IPS-20b (cell line): ENCODE measurements around the gene LNPEP.

ENCODE experiments used
- H3K27ac ChIP-seq: one replicate; pipeline ENCODE4 v1.5.1; 2013; ENCODE audit warnings: low read length
- H3K27me3 ChIP-seq: 2 replicates; pipeline ENCODE4 v1.6.1; 2013; ENCODE audit warnings: mild to moderate bottlenecking, low read length, inconsistent platforms; ENCODE audit not compliant: insufficient read depth
- H3K36me3 ChIP-seq: 2 replicates; pipeline ENCODE4 v1.6.1; 2013; ENCODE audit warnings: low read depth, mild to moderate bottlenecking, inconsistent platforms, low read length, moderate library complexity; ENCODE audit not compliant: insufficient read depth
- H3K4me1 ChIP-seq: 2 replicates; pipeline ENCODE4 v1.6.1; 2013; ENCODE audit warnings: mild to moderate bottlenecking, control low read depth, inconsistent platforms, low read length, moderate library complexity; ENCODE audit not compliant: insufficient read depth
- H3K4me3 ChIP-seq: 2 replicates; pipeline ENCODE4 v1.5.1; 2013; ENCODE audit warnings: mild to moderate bottlenecking, low read length, inconsistent platforms
- H3K9ac ChIP-seq: 2 replicates; pipeline ENCODE4 v1.6.1; 2013; ENCODE audit warnings: low read depth, mild to moderate bottlenecking, inconsistent platforms, low read length, moderate library complexity
- H3K9me3 ChIP-seq: 2 replicates; pipeline ENCODE4 v1.6.1; 2013; ENCODE audit warnings: mild to moderate bottlenecking, low read depth, low read length, inconsistent platforms; ENCODE audit not compliant: insufficient read depth

The LNPEP gene

DNA sequence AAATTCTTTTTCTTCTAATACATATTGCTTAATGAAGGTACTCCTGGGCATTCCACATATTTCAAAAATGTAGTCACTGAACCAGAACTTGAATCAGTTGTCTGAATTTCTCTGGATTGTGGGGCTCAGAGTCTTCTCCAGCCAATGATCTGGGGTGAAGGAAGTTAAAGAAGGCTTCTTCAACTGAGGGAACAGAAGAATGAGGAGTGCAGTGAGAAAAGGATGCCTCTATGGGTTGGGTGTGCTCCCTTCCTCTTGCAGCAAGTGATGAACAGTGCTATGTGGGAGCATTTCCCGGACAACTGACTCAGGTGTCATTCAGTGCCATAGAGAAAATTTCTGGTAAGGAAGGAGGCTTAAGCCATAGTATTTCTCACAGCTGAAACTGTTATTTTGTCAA lies 7.9 kb downstream of the LNPEP start:
- Histone ChIP-seq H3K4me1 (no peaks in the 10 kb centered on the region), H3K36me3 (no peaks in the 10 kb centered on the region), H3K27me3 (no peaks in the 10 kb centered on the region), H3K9ac (no peak overlapping the region), H3K9me3 (no peaks in the 10 kb centered on the region), H3K27ac (no peak overlapping the region), H3K4me3 (no peak overlapping the region)

GRCh38 chr5:96945144-96945897 lies 9.4 kb downstream of the LNPEP start:
- Histone ChIP-seq H3K36me3 (peaks cover 5% of the 10 kb centered on the region; the same call in 1 of the 2 replicates), H3K9ac (no peak overlapping the region), H3K9me3 (peaks cover 12% of the 10 kb centered on the region; the same call in 1 of the 2 replicates), H3K4me3 (no peak overlapping the region), H3K27me3 (no peaks in the 10 kb centered on the region), H3K27ac (no peak overlapping the region), H3K4me1 (no peaks in the 10 kb centered on the region)

DNA sequence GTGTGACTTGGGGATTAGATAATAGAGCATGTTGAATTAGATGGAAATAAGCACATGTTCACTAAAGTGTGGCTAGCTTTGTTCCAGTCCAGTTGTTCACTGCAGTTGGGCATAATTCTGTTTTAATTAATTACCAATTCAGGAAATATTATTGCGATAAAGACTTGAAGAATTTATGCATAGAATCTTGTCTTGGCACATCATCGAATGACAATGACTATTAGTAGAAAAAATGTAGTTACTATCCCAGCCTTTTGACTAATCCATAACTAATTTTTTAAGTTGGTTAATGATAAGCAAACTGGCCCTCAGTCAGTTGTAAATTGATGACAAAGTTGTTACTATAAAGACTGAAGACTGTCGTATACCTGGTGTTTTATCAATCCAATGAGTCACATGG lies 10.5 kb downstream of the LNPEP start:
- Histone ChIP-seq H3K9ac (no peak overlapping the region), H3K27ac (no peak overlapping the region), H3K36me3 (peaks cover 5% of the 10 kb centered on the region; the same call in 1 of the 2 replicates), H3K4me1 (no peaks in the 10 kb centered on the region), H3K27me3 (no peaks in the 10 kb centered on the region), H3K4me3 (no peak overlapping the region), H3K9me3 (peaks cover 12% of the 10 kb centered on the region; the same call in 1 of the 2 replicates)

GRCh38 chr5:96952118-96952750 lies 16.4 kb downstream of the LNPEP start:
- peaks cover 12% of the 10 kb centered on the region; the same call in 1 of the 2 replicates for H3K9me3 ChIP-seq
- H3K4me3 ChIP-seq = no peak overlapping the region
- peaks cover 5% of the 10 kb centered on the region; the same call in 1 of the 2 replicates for H3K36me3 ChIP-seq
- no peaks in the 10 kb centered on the region for H3K4me1 ChIP-seq
- H3K9ac ChIP-seq = no peak overlapping the region
- H3K27ac ChIP-seq = no peak overlapping the region
- no peaks in the 10 kb centered on the region for H3K27me3 ChIP-seq

DNA sequence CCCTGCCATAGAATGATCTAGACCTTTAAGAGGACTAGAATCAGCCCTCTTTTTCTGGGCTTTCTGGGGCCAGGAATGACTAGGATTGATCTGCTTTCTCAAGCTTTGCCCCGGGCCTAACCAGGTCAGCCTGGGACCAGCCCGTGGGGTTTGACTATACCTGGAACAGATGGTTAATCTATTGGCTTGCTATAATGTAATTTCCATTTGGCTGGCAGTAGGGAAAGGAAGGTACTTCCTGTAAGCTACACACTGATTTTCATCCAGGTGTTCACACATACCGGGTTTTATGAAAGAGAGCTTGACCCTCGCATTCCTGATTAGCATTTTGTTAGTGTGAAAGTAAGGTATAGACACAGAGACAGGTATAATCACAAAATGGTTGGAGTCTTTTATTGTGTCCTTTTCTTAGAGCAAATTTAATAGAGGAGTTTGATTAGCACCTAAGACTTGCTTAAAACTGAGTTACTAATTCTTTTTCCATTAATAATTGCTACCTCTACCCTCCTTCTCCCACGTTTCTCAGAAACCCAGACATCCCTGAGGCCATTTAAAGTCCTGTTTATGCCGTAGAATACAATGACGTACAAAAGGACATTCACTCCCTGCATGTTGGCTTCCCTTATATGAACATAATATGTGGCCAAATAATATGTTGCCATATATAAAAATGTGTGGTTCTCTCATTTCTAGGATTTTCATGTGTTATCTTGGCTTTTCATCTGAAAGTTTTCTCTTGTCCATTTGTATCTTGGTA lies 17.3 kb downstream of the LNPEP start:
- Histone ChIP-seq H3K4me3 (no peak overlapping the region), H3K9ac (no peak overlapping the region), H3K27ac (no peak overlapping the region), H3K9me3 (peaks cover 12% of the 10 kb centered on the region; the same call in 1 of the 2 replicates), H3K27me3 (no peaks in the 10 kb centered on the region), H3K36me3 (peaks cover 5% of the 10 kb centered on the region; the same call in 1 of the 2 replicates), H3K4me1 (no peaks in the 10 kb centered on the region)

DNA sequence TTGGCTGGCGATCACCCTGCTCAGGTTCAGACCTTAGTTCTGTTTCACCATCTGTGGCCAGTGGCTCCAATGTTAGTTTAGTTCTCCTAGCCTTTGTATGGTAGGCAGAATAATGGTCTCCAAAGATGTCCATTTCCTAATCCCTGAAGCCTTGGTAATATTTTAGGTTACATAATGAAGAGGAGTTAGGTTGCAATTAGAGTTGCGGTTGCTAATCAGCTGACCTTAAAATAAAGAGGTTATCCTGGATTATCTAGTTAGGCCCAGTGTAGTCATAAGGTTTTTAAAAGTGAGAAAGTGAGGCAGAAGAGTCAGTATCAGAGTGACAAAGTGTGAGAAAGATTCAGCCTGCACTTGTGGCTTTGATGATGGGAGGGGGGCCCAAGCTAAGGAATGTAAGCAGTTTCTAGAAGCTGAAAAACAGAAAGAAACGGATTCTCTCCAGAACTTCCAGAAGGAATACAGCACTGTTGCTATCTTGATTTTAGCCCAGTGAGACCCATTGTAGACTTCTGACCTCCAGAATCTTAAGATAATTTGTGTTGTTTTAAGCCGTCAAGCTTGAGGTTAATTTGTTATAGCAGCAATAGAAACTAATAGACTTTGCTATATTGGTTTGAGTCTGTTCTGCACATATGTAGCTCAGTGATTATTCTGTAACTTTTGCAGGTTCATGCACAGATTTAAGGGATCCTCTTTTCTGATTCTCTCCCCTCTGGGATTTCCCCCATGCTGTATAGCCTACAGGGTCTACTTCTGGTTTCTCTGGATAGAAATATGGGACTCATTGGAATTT lies 21.6 kb downstream of the LNPEP start:
- no peak overlapping the region for H3K27ac ChIP-seq
- no peak overlapping the region for H3K4me3 ChIP-seq
- no peaks in the 10 kb centered on the region for H3K36me3 ChIP-seq
- H3K9me3 ChIP-seq = no peaks in the 10 kb centered on the region
- H3K4me1 ChIP-seq = 0 out of 2 replicates have a peak, but pooled peaks cover 2% of the 10 kb centered on the region
- no peaks in the 10 kb centered on the region for H3K27me3 ChIP-seq
- H3K9ac ChIP-seq = no peak overlapping the region; the same call in 1 of the 2 replicates

DNA sequence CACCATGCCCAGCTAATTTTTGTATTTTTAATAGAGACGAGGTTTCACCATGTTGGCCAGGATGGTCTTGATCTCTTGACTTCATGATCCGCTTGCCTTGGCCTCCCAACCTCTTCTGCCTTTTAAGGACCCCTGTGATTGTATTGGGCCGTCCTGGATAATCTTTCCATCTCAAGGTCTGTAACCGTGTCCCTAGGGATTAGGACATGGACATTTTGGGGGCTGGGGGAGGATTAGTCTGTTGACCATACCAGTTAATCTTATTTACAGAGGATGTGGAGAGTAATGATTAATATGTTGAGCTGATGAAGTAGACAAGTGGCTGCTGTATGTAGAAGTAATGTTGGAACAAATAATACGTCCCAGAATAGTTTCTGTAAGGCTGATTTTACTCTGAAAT lies 23.1 kb downstream of the LNPEP start:
- H3K36me3 ChIP-seq = no peaks in the 10 kb centered on the region
- H3K4me1 ChIP-seq = 0 out of 2 replicates have a peak, but pooled peaks cover 2% of the 10 kb centered on the region
- no peak overlapping the region for H3K27ac ChIP-seq
- H3K27me3 ChIP-seq = no peaks in the 10 kb centered on the region
- H3K9me3 ChIP-seq = no peaks in the 10 kb centered on the region
- no peak overlapping the region for H3K4me3 ChIP-seq
- H3K9ac ChIP-seq = no peak overlapping the region

DNA sequence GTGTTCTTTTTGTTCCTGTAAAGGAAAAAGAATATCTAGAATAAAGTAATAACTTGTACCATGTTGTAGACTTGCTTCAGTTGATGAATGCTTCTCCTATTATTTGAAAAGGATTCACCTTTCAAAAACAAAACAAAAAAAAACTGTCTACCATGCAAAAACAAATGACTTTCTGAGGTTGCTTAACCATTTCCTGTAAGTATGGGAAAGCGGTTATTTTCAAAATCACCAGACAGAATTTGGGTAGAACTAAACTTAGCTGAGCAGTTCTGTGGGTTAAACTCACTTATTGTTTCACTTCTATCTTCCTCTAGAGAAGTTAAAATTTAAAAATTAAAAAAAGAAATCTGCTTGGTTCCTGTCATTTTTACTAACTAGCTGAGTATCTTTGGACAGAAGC lies 25.2 kb downstream of the LNPEP start:
- no peaks in the 10 kb centered on the region for H3K27me3 ChIP-seq
- H3K4me1 ChIP-seq = 0 out of 2 replicates have a peak, but pooled peaks cover 2% of the 10 kb centered on the region
- H3K4me3 ChIP-seq = no peak overlapping the region
- no peak overlapping the region for H3K9ac ChIP-seq
- H3K27ac ChIP-seq = no peak overlapping the region
- H3K36me3 ChIP-seq = no peaks in the 10 kb centered on the region
- no peaks in the 10 kb centered on the region for H3K9me3 ChIP-seq

- Histone ChIP-seq H3K27ac (no peak overlapping the region), H3K4me3 (no peak overlapping the region), H3K9ac (no peak overlapping the region)
Observed at GRCh38 chr5:96962540-96962991, 26.7 kb downstream of the LNPEP start.

GRCh38 chr5:96963267-96963666 lies 27.4 kb downstream of the LNPEP start:
- Histone ChIP-seq H3K4me1 (0 out of 2 replicates have a peak, but pooled peaks cover 2% of the 10 kb centered on the region), H3K4me3 (no peak overlapping the region), H3K36me3 (no peaks in the 10 kb centered on the region), H3K27ac (no peak overlapping the region), H3K27me3 (no peaks in the 10 kb centered on the region), H3K9ac (no peak overlapping the region), H3K9me3 (no peaks in the 10 kb centered on the region)

More at GRCh38 chr5:96962540-96962991, 26.7 kb downstream of the LNPEP start:
- Histone ChIP-seq H3K36me3 (no peaks in the 10 kb centered on the region), H3K9me3 (no peaks in the 10 kb centered on the region), H3K27me3 (no peaks in the 10 kb centered on the region), H3K4me1 (0 out of 2 replicates have a peak, but pooled peaks cover 2% of the 10 kb centered on the region)

- no peak overlapping the region for H3K9ac ChIP-seq
- H3K4me3 ChIP-seq = no peak overlapping the region
- no peaks in the 10 kb centered on the region for H3K27me3 ChIP-seq
- no peaks in the 10 kb centered on the region for H3K36me3 ChIP-seq
- no peak overlapping the region for H3K27ac ChIP-seq
- no peaks in the 10 kb centered on the region for H3K9me3 ChIP-seq
- H3K4me1 ChIP-seq = no peaks in the 10 kb centered on the region
Observed at GRCh38 chr5:96966801-96967200, 30.9 kb downstream of the LNPEP start.
